PC-3 (cell line): ENCODE results near the gene HNRNPAB. TPM values are rescaled to one million over a fixed set of nuclear protein-coding genes. Genes with fewer than 3 reads are reported as not detected.

ENCODE experiments used
- ATAC-seq: fragments of 200-7000 bp; cut with Tn5 transposase; 2 replicates; pipeline ENCODE4 v1.9.1; 2020; ENCODE audit warnings: mild to moderate bottlenecking, moderate library complexity
- BruUV-seq: library from RNA; stranded (reverse); fragments of 400-500 nt; replicated peaks from 2 replicates; lab custom pipeline; 2021; lab: Mats Ljungman, UMichigan
- CTCF ChIA-PET: fragments of 300-600 bp; sonication (Branson Sonifier 250); formaldehyde crosslinking; loops from one replicate; lab custom pipeline; 2022; ENCODE audit warnings: antibody characterized with exemption; lab: Charles Lee
- POLR2A ChIA-PET: fragments of 300-600 bp; sonication (Branson Sonifier 250); formaldehyde crosslinking; loops from one replicate; lab custom pipeline; 2022; ENCODE audit warnings: antibody characterized with exemption; ENCODE audit not compliant: unreplicated experiment; lab: Charles Lee
- DNase-seq: peaks from one replicate; pipeline ENCODE4 v3.0.0-alpha.2; 2015
- H2AFZ ChIP-seq: fragments of 300-600 bp; sonication (generic); 2 replicates; pipeline ENCODE4 v1.6.0; 2016; ENCODE audit warnings: antibody characterized with exemption, low read length
- H3F3A ChIP-seq: fragments of 300-600 bp; sonication (generic); one replicate; pipeline ENCODE4 v1.6.0; 2017; ENCODE audit warnings: antibody characterized with exemption, low read length, control low read depth, mild to moderate bottlenecking; ENCODE audit not compliant: unreplicated experiment
- H3K27ac ChIP-seq: fragments of 300-600 bp; sonication (generic); 2 replicates; pipeline ENCODE4 v1.5.1; 2016; ENCODE audit warnings: mild to moderate bottlenecking, low read length
- H3K27me3 ChIP-seq: fragments of 300-600 bp; sonication (generic); 2 replicates; pipeline ENCODE4 v1.6.1; 2016; ENCODE audit warnings: low read length, mixed read lengths
- H3K36me3 ChIP-seq: fragments of 300-600 bp; sonication (generic); 2 replicates; pipeline ENCODE4 v1.6.1; 2016; ENCODE audit warnings: low read depth, mixed run types, low read length, mixed read lengths
- H3K4me1 ChIP-seq: fragments of 300-600 bp; sonication (generic); 2 replicates; pipeline ENCODE4 v1.5.1; 2016; ENCODE audit warnings: low read length; ENCODE audit not compliant: insufficient read depth
- H3K4me2 ChIP-seq: fragments of 300-600 bp; sonication (generic); 2 replicates; pipeline ENCODE4 v1.6.0; 2016; ENCODE audit warnings: low read length
- H3K4me3 ChIP-seq: fragments of 300-600 bp; sonication (generic); 2 replicates; pipeline ENCODE4 v1.5.1; 2016; ENCODE audit warnings: mild to moderate bottlenecking, low read length, mixed read lengths
- H3K79me2 ChIP-seq: fragments of 300-600 bp; sonication (generic); 2 replicates; pipeline ENCODE4 v1.6.1; 2017; ENCODE audit warnings: low read length, mixed read lengths
- H3K9ac ChIP-seq: fragments of 300-600 bp; sonication (generic); 2 replicates; pipeline ENCODE4 v1.6.0; 2016; ENCODE audit warnings: mild to moderate bottlenecking, low read length
- H3K9me2 ChIP-seq: fragments of 300-600 bp; sonication (generic); replicated peaks from 2 replicates; pipeline ENCODE4 v1.6.1; 2016; ENCODE audit warnings: mixed run types, low read length, mixed read lengths
- H3K9me3 ChIP-seq: fragments of 300-600 bp; sonication (generic); 2 replicates; pipeline ENCODE4 v1.6.1; 2016; ENCODE audit warnings: low read length, mixed read lengths
- H4K20me1 ChIP-seq: fragments of 300-600 bp; sonication (generic); 2 replicates; pipeline ENCODE4 v1.6.1; 2016; ENCODE audit warnings: low read length, mixed read lengths
- EZH2 ChIP-seq: fragments of 300-600 bp; sonication (generic); IDR thresholded peaks from one replicate; pipeline ENCODE4 v1.6.1; 2017; ENCODE audit warnings: antibody characterized with exemption, mild to moderate bottlenecking, low read length; ENCODE audit not compliant: unreplicated experiment
- EZH2phosphoT487 ChIP-seq: fragments of 300-600 bp; sonication (generic); IDR thresholded peaks from 2 replicates; pipeline ENCODE4 v1.6.1; 2018; ENCODE audit warnings: mild to moderate bottlenecking, antibody characterized with exemption, low read length, borderline replicate concordance
- intact Hi-C: fragments of 100-400 bp; cut with micrococcal nuclease; formaldehyde crosslinking; loops from 2 replicates; pipeline ENCODE4 v1.9.0; 2023
- total RNA-seq: library from RNA; depleted of rRNA; stranded (reverse); fragments of >200 nt; gene quantifications from 2 replicates; pipeline ENCODE4 v1.2.3, GENCODE V29; 2014
- TF ChIP-seq, protein P1 (sequence below): fragments of 300-600 bp; sonication (generic); conservative IDR thresholded peaks from 2 replicates; pipeline ENCODE4 v1.5.1; 2017; ENCODE audit warnings: antibody characterized with exemption, low read depth, mild to moderate bottlenecking, low read length

Gene HNRNPAB
- total RNA-seq, 1 experiment from 2014 or later = 231 TPM

DNA sequence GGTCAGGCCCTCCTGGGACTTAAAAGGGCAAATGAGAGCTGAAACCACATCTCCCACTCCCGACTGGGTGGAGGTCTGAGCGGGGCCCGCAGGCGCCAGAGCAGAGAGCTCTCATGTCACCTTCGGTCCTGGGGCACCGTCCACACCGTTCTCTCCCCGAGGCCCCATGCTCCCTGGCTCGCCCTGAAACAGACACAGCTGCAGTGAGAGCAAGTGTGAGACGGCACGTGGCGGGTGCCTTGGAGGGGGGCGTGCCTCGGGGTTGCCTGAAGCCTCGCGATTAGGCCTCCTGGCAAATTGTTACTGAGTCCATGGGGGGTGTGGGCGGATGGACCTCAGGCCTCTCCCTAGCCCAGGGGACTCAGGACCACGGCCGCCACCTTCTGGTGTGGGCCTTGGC, 52.4 kb downstream of the HNRNPAB start:
- H3K4me2 ChIP-seq = no peak overlapping the region

GRCh38 chr5:178257650-178258049, 53.3 kb downstream of the HNRNPAB start:
- ChIA-PET CTCF (no interaction called here), POLR2A (no interaction called here)
- no TSS peak for BruUV-seq
- no peaks in the 10 kb centered on the region for H3K79me2 ChIP-seq
- no peaks in the 10 kb centered on the region for H3K9me2 ChIP-seq
- H4K20me1 ChIP-seq = no peaks in the 10 kb centered on the region
- intact Hi-C loops = no loop called here
- DNase-seq (no peak), ATAC-seq (no peak)
- H3K27me3 ChIP-seq = no peaks in the 10 kb centered on the region
- no peaks in the 10 kb centered on the region for H3K4me1 ChIP-seq
- no peak overlapping the region for H3K4me2 ChIP-seq
- no peaks in the 10 kb centered on the region for H3K36me3 ChIP-seq
- H3K27ac ChIP-seq = no peak overlapping the region
- H2AFZ ChIP-seq = no peak overlapping the region
- H3F3A ChIP-seq = no peaks in the 10 kb centered on the region
- TF ChIP-seq EZH2phosphoT487 (no peak), EZH2 (no peak)
- TF ChIP-seq, protein P1, sequence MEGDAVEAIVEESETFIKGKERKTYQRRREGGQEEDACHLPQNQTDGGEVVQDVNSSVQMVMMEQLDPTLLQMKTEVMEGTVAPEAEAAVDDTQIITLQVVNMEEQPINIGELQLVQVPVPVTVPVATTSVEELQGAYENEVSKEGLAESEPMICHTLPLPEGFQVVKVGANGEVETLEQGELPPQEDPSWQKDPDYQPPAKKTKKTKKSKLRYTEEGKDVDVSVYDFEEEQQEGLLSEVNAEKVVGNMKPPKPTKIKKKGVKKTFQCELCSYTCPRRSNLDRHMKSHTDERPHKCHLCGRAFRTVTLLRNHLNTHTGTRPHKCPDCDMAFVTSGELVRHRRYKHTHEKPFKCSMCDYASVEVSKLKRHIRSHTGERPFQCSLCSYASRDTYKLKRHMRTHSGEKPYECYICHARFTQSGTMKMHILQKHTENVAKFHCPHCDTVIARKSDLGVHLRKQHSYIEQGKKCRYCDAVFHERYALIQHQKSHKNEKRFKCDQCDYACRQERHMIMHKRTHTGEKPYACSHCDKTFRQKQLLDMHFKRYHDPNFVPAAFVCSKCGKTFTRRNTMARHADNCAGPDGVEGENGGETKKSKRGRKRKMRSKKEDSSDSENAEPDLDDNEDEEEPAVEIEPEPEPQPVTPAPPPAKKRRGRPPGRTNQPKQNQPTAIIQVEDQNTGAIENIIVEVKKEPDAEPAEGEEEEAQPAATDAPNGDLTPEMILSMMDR = no peak
- H3K4me3 ChIP-seq = no peak overlapping the region
- H3K9me3 ChIP-seq = no peaks in the 10 kb centered on the region
- no peak overlapping the region for H3K9ac ChIP-seq

More for the DNA sequence above, 52.4 kb downstream of the HNRNPAB start:
- no TSS peak for BruUV-seq
- Histone ChIP-seq H3K9ac (no peak overlapping the region), H3F3A (no peaks in the 10 kb centered on the region), H3K27me3 (no peaks in the 10 kb centered on the region), H4K20me1 (no peaks in the 10 kb centered on the region), H3K79me2 (no peaks in the 10 kb centered on the region), H3K27ac (no peak overlapping the region), H3K9me3 (no peaks in the 10 kb centered on the region), H3K36me3 (no peaks in the 10 kb centered on the region), H2AFZ (no peak overlapping the region), H3K9me2 (no peaks in the 10 kb centered on the region), H3K4me3 (no peak overlapping the region), H3K4me1 (no peaks in the 10 kb centered on the region)
- ChIA-PET CTCF (no interaction called here), POLR2A (no interaction called here)
- no peak for ATAC-seq
- TF ChIP-seq, protein P1 = no peak
- TF ChIP-seq EZH2phosphoT487 (no peak), EZH2 (no peak)
- no peak for DNase-seq
- intact Hi-C loops = no loop called here

- H3K4me3 ChIP-seq = no peak overlapping the region
- intact Hi-C loops = no loop called here
- POLR2A ChIA-PET = no interaction called here
- no TSS peak for BruUV-seq
- H3K4me1 ChIP-seq = no peaks in the 10 kb centered on the region
- H3K9ac ChIP-seq = no peak overlapping the region
- no peaks in the 10 kb centered on the region for H4K20me1 ChIP-seq
- H3K4me2 ChIP-seq = no peak overlapping the region
- no peaks in the 10 kb centered on the region for H3K27me3 ChIP-seq
- H2AFZ ChIP-seq = no peak overlapping the region
- CTCF ChIA-PET = no interaction called here
- ATAC-seq = no peak
- no peaks in the 10 kb centered on the region for H3K9me3 ChIP-seq
- H3K36me3 ChIP-seq = no peaks in the 10 kb centered on the region
- H3K79me2 ChIP-seq = no peaks in the 10 kb centered on the region
- H3F3A ChIP-seq = no peaks in the 10 kb centered on the region
- no peak for DNase-seq
- no peaks in the 10 kb centered on the region for H3K9me2 ChIP-seq
- H3K27ac ChIP-seq = no peak overlapping the region
- no peak for TF ChIP-seq EZH2
- TF ChIP-seq EZH2phosphoT487 = no peak
- TF ChIP-seq, protein P1 = no peak
Measured at GRCh38 chr5:178259623-178260536, 55.5 kb downstream of the HNRNPAB start.
